Measurements from ENCODE around the gene VARS2.
"Not testable (repeated sequence)": the region's sequence is repeated elsewhere in the genome, so short reads cannot be mapped to it uniquely, and the experiment has no call there.

Gene VARS2

GRCh38 chr6:30917041-30917440 lies 3.0 kb downstream of the VARS2 start:
- no peak for DNase-seq (ENCODE audit: low read depth)
- no peak overlapping the region for H3K4me3 ChIP-seq (ENCODE audit: low read depth, low read length)
- TF ChIP-seq MAX (IDR thresholded peaks at IDR 0.05; ENCODE audit: low read depth, low read length) (no peak), POLR2A (IDR thresholded peaks at IDR 0.05; ENCODE audit: extremely low read depth, insufficient read length) (no peak), MYC (IDR thresholded peaks at IDR 0.05; ENCODE audit: low read depth, low read length) (no peak)
- TF ChIP-seq, protein P1, sequence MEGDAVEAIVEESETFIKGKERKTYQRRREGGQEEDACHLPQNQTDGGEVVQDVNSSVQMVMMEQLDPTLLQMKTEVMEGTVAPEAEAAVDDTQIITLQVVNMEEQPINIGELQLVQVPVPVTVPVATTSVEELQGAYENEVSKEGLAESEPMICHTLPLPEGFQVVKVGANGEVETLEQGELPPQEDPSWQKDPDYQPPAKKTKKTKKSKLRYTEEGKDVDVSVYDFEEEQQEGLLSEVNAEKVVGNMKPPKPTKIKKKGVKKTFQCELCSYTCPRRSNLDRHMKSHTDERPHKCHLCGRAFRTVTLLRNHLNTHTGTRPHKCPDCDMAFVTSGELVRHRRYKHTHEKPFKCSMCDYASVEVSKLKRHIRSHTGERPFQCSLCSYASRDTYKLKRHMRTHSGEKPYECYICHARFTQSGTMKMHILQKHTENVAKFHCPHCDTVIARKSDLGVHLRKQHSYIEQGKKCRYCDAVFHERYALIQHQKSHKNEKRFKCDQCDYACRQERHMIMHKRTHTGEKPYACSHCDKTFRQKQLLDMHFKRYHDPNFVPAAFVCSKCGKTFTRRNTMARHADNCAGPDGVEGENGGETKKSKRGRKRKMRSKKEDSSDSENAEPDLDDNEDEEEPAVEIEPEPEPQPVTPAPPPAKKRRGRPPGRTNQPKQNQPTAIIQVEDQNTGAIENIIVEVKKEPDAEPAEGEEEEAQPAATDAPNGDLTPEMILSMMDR (IDR thresholded peaks at IDR 0.05; ENCODE audit: low read depth, low read length), result no peak

GRCh38 chr6:30917487-30917886 lies 3.4 kb downstream of the VARS2 start:
- TF ChIP-seq, protein P1 (IDR thresholded peaks at IDR 0.05; ENCODE audit: low read depth, low read length), result no peak
- TF ChIP-seq POLR2A (IDR thresholded peaks at IDR 0.05; ENCODE audit: extremely low read depth, insufficient read length) (no peak), MYC (IDR thresholded peaks at IDR 0.05; ENCODE audit: low read depth, low read length) (no peak), MAX (IDR thresholded peaks at IDR 0.05; ENCODE audit: low read depth, low read length) (no peak)
- DNase-seq (ENCODE audit: low read depth), result no peak
- no peak overlapping the region for H3K4me3 ChIP-seq (ENCODE audit: low read depth, low read length)

DNA sequence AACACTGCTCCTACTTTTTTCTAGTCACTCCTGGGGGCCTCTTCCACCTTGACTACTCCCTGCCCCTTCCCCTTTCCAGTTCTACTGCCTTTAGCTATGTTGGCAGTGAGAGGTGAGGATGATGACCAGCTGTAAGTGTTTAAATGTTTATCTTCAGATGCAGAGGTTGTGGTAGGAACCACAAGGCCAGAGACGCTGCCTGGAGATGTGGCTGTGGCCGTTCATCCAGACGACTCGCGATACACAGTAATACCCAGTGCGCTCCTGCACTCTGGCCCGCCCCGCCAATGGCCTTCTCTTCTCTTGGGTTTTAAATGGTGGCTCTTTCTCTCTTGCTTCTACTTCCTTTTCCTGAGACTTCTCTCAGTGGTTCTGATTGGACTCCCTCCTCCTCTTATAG lies 4.6 kb downstream of the VARS2 start:
- no peak overlapping the region for H3K4me3 ChIP-seq (ENCODE audit: low read depth, low read length)
- no peak for DNase-seq (ENCODE audit: low read depth)
- no peak for TF ChIP-seq POLR2A (IDR thresholded peaks at IDR 0.05; ENCODE audit: extremely low read depth, insufficient read length)
- TF ChIP-seq MAX (IDR thresholded peaks at IDR 0.05; ENCODE audit: low read depth, low read length), result no peak
- no peak for TF ChIP-seq MYC (IDR thresholded peaks at IDR 0.05; ENCODE audit: low read depth, low read length)
- TF ChIP-seq, protein P1 (IDR thresholded peaks at IDR 0.05; ENCODE audit: low read depth, low read length), result no peak

GRCh38 chr6:30922447-30922852 lies 8.4 kb downstream of the VARS2 start:
- DNase-seq (ENCODE audit: low read depth), result no peak
- no peak overlapping the region for H3K4me3 ChIP-seq (ENCODE audit: low read depth, low read length)
- TF ChIP-seq MAX (IDR thresholded peaks at IDR 0.05; ENCODE audit: low read depth, low read length), result no peak
- TF ChIP-seq POLR2A (IDR thresholded peaks at IDR 0.05; ENCODE audit: extremely low read depth, insufficient read length), result no peak

DNA sequence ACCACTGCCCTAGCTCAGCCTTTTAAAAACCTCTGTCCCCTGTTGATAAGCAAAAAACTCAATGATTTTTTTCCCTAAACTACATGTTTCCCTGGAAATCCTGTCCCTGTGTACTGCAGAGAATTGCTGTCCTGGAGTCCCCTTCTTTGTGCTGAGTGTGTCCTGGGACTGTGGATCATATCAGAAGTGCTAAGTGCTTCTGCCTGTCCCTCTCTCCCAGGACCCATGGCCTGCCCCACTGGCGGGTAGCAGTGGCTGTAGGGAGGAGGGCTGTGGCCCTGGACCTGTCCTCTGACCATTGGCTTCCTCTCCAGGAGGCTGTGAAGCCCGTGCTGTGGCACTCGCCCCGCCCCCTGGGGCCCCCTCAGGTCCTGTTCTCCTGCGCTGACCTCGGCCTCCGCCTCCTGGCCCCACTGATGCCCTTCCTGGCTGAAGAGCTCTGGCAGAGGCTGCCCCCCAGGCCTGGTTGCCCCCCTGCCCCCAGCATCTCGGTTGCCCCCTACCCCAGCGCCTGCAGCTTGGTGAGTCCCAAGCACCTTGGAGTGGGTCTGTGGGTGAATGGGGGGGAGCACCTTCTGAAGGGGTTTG lies 10.1 kb downstream of the VARS2 start:
- H3K4me3 ChIP-seq (ENCODE audit: low read depth, low read length); DNase-seq (ENCODE audit: low read depth): not testable (repeated sequence)

DNA sequence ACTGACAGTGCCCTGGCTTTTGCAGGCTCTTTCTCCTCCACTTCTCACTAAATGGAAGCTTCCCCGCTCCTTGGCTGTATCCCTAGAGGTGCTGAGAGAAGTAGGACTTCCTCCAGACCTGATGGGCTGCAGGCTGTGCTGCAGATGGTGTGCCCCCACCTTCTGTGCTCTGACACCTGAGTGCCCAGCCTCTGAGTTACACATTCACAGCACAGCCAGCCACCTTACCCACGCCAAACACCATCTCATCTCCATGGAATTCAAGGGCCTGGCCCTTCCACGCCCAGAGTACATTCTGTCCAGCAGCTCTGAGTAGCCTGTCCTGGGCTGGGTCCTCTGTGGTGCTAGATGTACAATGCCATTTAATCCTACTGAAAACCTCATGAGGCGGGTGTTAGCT lies 12.6 kb downstream of the VARS2 start:
- TF ChIP-seq MYC (IDR thresholded peaks at IDR 0.05; ENCODE audit: low read depth, low read length) (no peak), POLR2A (IDR thresholded peaks at IDR 0.05; ENCODE audit: extremely low read depth, insufficient read length) (no peak), MAX (IDR thresholded peaks at IDR 0.05; ENCODE audit: low read depth, low read length) (no peak)
- TF ChIP-seq, protein P1 (IDR thresholded peaks at IDR 0.05; ENCODE audit: low read depth, low read length), result no peak
- DNase-seq (ENCODE audit: low read depth), result no peak

DNA sequence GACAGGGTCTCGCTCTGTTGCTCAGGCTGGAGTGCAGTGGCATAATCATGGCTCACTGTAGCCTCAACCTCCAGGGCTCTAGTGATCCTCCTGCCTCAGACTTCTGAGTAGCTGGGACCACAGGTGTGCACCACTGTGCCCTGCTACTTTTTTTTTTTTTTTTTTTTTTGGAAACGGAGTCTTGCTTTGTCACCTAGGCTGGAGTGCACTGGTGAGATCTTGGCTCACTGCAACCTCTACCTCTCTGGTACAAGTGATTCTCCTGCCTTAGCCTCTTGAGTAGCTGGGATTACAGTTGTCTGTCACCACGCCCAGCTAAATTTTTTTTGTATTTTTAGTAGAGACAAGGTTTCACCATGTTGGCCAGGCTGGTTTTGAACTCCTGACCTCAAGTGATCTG lies 13.0 kb downstream of the VARS2 start:
- not testable (repeated sequence) for DNase-seq (ENCODE audit: low read depth); H3K4me3 ChIP-seq (ENCODE audit: low read depth, low read length)

More for the DNA sequence above, 12.6 kb downstream of the VARS2 start:
- no peak overlapping the region for H3K4me3 ChIP-seq (ENCODE audit: low read depth, low read length)

All from NB4 (cell line).